ENCODE results near the gene CAPZA1.

DNA sequence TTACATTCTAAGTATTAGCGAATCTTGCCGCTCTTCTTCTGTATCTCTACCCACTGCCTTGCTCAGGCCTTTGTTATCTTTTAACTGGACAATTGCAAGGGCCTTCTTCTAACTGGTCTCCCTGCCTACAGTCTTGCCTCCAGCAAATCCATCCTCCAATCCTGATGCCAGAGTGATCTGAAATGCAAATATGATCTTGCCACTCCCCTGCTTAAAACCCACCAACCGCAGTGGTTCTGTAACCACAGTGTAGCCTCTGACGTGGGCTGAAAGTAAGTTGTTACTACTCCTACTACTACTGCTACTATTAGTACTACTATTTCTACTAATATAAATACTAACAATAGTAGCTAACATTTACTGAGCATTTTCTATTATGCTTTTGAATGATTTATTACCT is 67.2 kb downstream of the CAPZA1 start:
- TF ChIP-seq EZH2 (IDR thresholded peaks at IDR 0.05; ENCODE audit: insufficient read depth, poor library complexity, severe bottlenecking) = no peak
- TF ChIP-seq EZH2phosphoT487 (IDR thresholded peaks at IDR 0.05; ENCODE audit: insufficient read depth, low read depth) = no peak

Measured in GM23248 (cell line).